HG02610 (cell line): ENCODE data around the gene TLX2.
"Not testable (repeated sequence)": the region's sequence is repeated elsewhere in the genome, so short reads cannot be mapped to it uniquely, and the experiment has no call there.

ENCODE experiments used
- ATAC-seq: cut with Tn5 transposase; IDR thresholded peaks from one replicate; pipeline ENCODE4 v1.9.1; 2021; ENCODE audit warnings: mild to moderate bottlenecking, moderate library complexity; ENCODE audit not compliant: unreplicated experiment

The TLX2 gene

GRCh38 chr2:74553892-74554819 lies 39.9 kb downstream of the TLX2 start, which contains the start of the genes DOK1 and LOXL3:
Gene DOK1 (plus strand): TSS chr2:74554720. CDS start chr2:74554755, 35 bp downstream.
Gene LOXL3 (minus strand): TSS chr2:74553942. CDS start chr2:74552634, 1,308 bp downstream.
- ATAC-seq, result peak; percentile 48

GRCh38 chr2:74554820-74555531 lies 40.7 kb downstream of the TLX2 start:
- ATAC-seq, result peak; percentile 33

GRCh38 chr2:74555610-74556103 lies 41.4 kb downstream of the TLX2 start:
- ATAC-seq, result no peak

- ATAC-seq, result no peak
Measured at GRCh38 chr2:74556159-74556558, 41.9 kb downstream of the TLX2 start.

GRCh38 chr2:74556831-74557370 lies 42.7 kb downstream of the TLX2 start:
- ATAC-seq, result no peak

GRCh38 chr2:74558284-74559230 lies 44.3 kb downstream of the TLX2 start:
- no peak for ATAC-seq

- no peak for ATAC-seq
Measured at GRCh38 chr2:74559912-74560311, 45.7 kb downstream of the TLX2 start.

GRCh38 chr2:74560591-74560990 lies 46.3 kb downstream of the TLX2 start:
- no peak for ATAC-seq

GRCh38 chr2:74561022-74561421 lies 46.8 kb downstream of the TLX2 start:
- ATAC-seq, result not testable (repeated sequence)

- no peak for ATAC-seq
Measured at GRCh38 chr2:74562126-74562775, 48.0 kb downstream of the TLX2 start.

GRCh38 chr2:74564222-74564621 lies 50.0 kb downstream of the TLX2 start:
- ATAC-seq, result no peak

GRCh38 chr2:74566076-74566753 lies 52.0 kb downstream of the TLX2 start:
- peak; percentile 3 for ATAC-seq

GRCh38 chr2:74566754-74567085 lies 52.5 kb downstream of the TLX2 start:
- peak; percentile 30 for ATAC-seq
